GM12891 (cell line): ENCODE results near the gene VPS13D.

Experiments
- POLR2A ChIP-seq: IDR thresholded peaks from 2 replicates; pipeline ENCODE4 v1.6.1; 2011; ENCODE audit warnings: low read depth, low read length, control low read depth
- SPI1 ChIP-seq: IDR thresholded peaks from 2 replicates; pipeline ENCODE4 v1.6.1; 2011; ENCODE audit warnings: low read depth, low read length, control low read depth

DNA sequence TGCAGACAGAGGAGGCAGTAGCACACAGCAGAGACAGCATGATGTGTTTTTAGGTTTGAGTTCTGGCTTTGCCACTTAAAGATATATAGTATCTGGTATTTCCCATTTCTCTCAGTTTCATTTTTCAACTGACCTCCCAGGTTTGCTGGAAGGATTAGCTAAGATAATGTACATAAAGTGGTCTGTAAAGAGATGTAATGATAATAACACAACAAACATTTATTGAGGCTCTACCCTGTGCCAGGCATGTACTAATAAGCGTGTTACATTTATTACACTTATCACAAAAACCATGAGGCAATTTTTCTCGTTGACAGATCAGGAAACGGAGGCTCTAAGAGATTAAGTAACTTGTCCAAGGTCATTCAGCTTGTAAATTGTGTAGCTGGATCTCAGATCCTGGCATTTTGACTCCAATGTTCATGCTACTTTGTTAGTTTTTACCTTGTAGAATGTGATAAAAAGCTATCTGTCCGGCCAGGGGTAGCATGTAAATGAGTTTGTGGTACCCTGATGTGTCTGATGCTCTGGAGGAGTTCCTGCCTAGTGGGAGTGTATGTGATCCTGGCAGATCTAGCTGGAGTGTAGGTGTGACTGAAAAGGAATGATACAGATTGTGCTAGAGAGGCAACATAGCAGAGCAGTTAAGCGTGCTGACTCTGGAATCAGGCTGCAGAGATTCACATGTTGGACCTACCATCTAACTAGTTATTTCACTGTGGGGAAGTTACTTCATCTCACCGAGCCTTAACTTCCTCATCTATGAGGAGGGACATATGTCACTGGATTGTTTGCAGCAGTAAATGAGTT, 146.6 kb downstream of the VPS13D start:
- TF ChIP-seq POLR2A, result no peak
- no peak for TF ChIP-seq SPI1
